Activated CD4-positive, alpha-beta T cell treated with anti-CD3 and anti-CD28 coated beads, Interleukin-2, Interleukin-4, amounts not matched to agents 100 ng/mL and 50 ng/mL, durations not matched to agents 16 hours and 8 hours (primary cell): ENCODE measurements around the gene MERTK.
"Not testable (repeated sequence)": the region's sequence is repeated elsewhere in the genome, so short reads cannot be mapped to it uniquely, and the experiment has no call there.

Experiments used
- DNase-seq: peaks from one replicate; pipeline ENCODE4 v3.0.0-alpha.2; 2020; ENCODE audit warnings: low spot score

Gene MERTK

GRCh38 chr2:112047537-112048235 lies 149.3 kb downstream of the MERTK start:
- DNase-seq, result no peak

DNA sequence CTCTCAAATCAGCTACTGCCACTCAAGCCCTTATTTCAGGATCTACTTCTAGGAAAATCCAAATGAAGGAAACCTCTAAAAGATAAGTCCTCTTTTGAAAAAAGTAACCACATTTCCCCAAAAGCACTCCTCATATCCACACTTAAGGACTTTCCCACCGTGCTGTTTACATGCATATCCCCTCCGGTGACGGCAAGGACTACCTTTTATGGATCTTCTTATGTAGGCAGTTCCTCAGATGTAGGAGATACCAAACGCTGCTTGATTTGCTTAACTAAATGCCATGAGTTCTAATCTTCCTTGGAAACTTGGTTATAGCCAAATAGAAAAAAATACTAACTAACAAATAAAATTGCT lies 149.8 kb downstream of the MERTK start:
- no peak for DNase-seq

- DNase-seq, result peak; percentile 58
Observed at GRCh38 chr2:112048887-112049286, 150.5 kb downstream of the MERTK start.

- DNase-seq, result no peak
Observed at GRCh38 chr2:112050316-112050715, 151.9 kb downstream of the MERTK start.

DNA sequence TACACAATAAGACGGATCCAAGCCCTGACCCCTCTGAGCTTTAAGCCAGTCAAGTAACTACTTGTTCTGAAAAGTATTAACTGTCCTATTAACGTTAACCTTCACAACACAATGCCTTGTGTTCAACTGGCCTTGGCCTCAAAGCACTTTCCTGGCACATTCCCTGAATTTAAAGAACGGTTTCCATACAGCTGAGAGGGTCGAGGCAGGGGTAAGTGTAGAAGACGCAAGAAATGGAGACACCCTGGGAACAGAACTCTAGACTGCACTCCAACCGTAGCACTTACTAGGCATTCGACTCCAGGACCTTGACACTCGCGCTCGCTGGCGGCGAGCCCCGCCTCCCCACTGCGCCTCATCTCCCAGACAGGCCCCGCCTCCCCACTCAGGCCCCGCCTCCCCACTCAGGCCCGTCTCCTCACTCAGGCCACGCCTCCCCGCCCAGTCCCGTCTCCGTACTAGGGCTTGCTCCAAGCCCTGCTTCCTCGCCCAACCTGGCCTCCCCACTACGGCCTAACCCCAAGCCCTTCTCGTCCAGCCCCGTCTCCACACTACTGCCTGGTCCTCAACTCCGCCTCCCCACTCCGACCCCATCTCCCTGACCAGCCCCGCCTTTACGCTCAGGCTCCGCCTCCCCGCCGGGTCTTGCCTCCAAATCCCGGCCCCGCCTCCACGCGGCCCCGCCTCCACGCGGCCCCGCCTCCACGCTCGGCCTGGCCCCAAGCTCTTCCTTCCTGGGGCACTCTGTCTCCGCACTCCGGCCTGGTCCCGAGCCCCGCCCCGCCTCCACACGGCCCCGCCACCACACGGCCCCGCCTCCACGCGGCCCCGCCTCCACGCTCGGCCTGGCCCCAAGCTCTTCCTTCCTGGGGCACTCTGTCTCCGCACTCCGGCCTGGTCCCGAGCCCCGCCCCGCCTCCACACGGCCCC lies 155.8 kb downstream of the MERTK start:
- DNase-seq, result peak; percentile 95

DNA sequence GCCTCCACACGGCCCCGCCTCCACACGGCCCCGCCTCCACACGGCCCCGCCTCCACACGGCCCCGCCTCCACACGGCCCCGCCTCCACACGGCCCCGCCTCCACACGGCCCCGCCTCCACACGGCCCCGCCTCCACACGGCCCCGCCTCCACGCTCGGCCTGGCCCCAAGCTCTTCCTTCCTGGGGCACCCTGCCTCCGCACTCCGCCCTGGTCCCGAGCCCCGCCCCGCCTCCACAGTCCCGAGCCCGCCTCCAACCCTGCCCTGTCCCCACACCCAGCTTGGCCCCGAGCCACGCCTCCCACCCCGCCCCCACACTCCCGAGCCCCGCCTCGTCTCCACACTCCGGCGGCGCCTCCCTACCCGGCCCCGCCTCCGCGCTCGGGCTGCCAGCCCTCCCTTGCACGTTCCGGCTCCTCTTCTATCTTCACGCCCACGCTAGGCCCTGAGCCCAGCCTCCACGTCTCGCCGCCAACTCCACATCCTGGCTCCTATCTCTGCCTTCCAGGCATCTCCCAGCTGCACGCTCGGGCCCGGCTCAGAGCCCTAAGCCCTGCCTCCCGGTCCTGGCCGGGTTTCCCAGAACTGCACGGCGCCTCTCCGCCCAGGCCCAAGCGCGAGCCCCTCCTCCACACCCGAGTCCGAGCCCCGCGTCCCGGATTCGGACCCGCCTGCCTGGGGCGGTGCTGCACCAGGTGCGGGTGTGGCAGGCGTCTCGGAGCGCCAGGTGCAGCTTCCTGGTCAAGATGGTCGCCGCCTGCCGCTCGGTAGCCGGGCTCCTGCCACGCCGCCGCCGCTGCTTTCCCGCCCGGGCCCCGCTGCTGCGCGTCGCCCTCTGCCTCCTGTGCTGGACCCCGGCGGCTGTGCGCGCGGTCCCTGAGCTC lies 156.7 kb downstream of the MERTK start, which contains the start of gene TMEM87B:
Gene TMEM87B, plus strand, starts transcription at position 423 of the 883 bp plus-strand sequence. Its CDS starts 323 bp downstream, at position 746.
- peak; percentile 98 for DNase-seq

GRCh38 chr2:112055730-112056625 lies 157.6 kb downstream of the MERTK start:
- peak; percentile 37 for DNase-seq

DNA sequence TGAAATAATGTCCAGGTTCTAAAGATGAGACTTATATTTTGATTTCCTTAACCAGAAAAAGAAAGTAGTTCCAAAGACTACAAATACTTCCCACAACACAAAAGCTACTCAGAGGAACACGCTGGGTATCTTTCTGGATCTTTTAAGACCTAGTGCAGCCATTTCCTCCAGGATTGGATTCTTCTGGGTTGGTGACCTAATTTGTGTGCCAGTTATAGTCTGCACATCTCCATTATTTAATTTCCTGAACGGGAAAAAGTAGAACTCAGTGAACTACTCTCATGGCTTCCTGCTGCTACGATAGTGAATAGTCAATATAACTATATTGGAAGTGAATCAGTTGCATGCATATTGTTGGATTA lies 158.2 kb downstream of the MERTK start:
- no peak for DNase-seq

GRCh38 chr2:112059671-112060070 lies 161.3 kb downstream of the MERTK start:
- no peak for DNase-seq

DNA sequence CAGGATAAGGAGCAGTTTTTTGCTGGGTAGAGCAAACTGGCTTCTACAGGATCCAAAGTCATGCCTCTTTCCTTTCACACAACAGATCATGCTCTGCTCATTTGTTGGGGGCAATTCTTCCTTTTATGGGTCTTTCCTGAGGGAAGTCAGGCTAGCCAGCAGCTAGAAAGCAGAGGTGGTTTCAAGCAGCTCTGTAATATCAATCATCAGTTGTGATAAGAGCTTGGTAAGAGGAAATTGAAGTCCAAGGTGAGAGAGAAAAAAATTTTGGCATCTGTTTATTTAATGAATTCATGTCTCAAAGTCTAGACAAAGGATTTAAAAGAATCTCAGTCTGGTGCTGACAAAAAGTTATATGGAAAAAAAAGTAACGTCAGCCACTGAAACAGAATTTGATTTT lies 162.9 kb downstream of the MERTK start:
- no peak for DNase-seq

DNA sequence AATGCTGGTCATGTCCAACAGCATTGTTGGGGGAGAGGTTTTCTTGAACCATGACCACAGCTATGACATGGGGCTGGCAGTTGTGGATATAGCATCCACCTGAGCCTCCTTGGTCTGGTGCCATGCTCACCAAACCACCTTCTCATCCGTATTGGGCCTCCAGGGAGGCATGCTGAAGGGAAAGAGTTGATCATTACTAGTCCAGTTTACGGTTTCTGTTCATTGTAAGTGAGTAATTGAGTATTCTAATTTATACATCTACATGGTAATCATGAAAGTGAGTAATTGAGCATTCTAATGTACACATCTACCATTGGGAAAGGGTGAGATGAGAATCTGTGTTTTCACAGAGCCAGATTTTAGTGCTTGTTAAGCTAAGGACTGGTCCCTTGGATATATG lies 163.4 kb downstream of the MERTK start:
- no peak for DNase-seq

DNA sequence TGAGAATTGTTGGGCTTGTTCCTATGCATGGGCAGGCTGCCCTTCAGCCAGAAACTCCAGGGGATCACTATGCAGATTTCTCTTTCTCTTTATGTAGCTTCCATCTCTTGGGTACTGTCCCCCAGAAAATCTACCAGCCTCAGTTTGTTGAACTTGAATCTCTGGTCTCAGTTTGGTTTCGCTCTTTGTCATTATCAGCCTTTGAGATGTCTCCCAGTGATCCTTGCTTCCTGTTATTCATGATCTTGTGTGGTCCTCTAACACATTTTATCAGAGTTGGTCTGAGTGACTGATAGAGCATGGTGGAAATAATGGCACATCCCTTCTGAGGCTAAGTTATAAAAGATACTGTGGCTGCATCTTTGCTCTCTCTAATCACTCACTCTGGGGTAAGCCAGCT lies 164.5 kb downstream of the MERTK start:
- DNase-seq, result peak; percentile 28

DNA sequence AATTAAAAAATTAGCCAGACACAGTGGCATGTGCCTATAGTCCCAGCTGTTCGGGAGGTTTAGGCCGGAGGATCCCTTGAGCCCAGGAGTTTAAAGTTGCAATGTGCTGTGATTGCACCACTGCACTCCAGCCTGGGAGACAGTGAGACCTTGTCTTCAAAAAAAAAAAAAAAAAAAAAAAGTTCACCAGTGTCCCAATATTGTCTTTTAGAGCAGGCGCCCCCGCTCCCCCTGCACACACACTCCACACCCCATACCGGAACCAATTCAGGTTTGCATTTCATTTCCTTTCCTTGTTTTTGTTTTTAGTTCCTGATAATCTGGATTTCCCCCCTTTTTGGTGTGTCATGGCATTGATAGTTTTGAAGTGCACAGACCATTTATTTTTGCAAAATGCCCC lies 167.1 kb downstream of the MERTK start:
- DNase-seq, result no peak

DNA sequence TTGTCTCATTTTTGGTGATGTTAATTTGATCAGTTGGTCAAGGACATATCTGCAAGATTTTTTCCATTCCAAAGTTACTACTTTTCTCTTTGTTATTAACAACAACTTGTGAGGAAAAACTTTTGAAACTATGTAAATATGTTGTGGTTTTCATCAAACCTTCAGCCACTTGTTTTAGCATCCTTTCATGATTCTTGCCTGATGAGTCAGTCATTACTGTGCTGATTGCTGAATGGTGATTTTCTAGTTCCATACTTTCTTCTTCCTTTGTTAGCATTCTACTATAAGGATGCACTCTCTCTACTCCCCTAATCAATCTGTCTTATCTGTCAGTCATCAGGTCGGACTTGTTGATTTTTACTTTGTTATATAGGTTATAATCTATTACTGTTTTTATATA lies 167.6 kb downstream of the MERTK start:
- peak; percentile 15 for DNase-seq

GRCh38 chr2:112069794-112070193 lies 171.4 kb downstream of the MERTK start:
- not testable (repeated sequence) for DNase-seq

DNA sequence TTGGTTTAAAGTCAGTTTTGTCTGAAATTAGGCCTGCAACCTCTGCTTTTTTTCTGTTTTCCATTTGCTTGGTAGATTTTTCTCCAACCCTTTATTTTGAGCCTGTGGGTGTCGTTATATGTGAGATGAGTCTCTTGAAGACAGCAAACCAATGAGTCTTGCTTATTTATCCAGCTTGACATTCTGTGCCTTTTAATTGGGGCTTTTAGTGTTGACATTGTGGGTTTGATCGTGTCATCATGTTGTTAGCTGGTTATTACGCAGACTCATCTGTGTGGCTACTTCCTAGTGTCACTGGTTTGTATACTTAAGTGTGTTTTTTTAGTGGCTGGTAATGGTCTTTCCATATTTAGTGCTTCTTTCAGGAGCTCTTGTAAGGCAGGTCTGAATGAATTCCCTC lies 175.5 kb downstream of the MERTK start:
- no peak for DNase-seq

GRCh38 chr2:112074506-112074905 lies 176.1 kb downstream of the MERTK start:
- DNase-seq, result no peak

GRCh38 chr2:112075490-112076260 lies 177.3 kb downstream of the MERTK start:
- no peak for DNase-seq

GRCh38 chr2:112077814-112078213 lies 179.4 kb downstream of the MERTK start:
- DNase-seq, result no peak
